Heart left ventricle (tissue), 16 donors: ENCODE measurements around the gene PRMT7. TPM values are rescaled to one million over a fixed set of nuclear protein-coding genes. Genes with fewer than 3 reads are reported as not detected.
A peak's percentile ranks its signal among the peaks of the same experiment; 100 is the strongest.

ENCODE experiments used
- ATAC-seq, 4 donors: fragments of 200-7000 bp; cut with Tn5 transposase; one replicate each; pipeline ENCODE4 v1.9.1; 2020 to 2022; ENCODE audit warnings: moderate library complexity in 4 of 4, mild to moderate bottlenecking in 3 of 4, moderate number of reproducible peaks in 1 of 4
- DNase-seq, 5 donors: peaks; one replicate each; pipeline ENCODE4 v3.0.0-alpha.2; 2020
- H3K27ac ChIP-seq, 12 donors: fragments of 200-600 bp; sonication (generic) in 4 of 12; one replicate each; pipeline versions ENCODE4 v1.5.0 to v1.8.0; 2016 to 2022; ENCODE audit warnings: mild to moderate bottlenecking in 2 of 12
- H3K27me3 ChIP-seq, 9 donors: fragments of 200-600 bp; sonication (generic) in 2 of 9; one replicate each; pipeline versions ENCODE4 v1.5.1 to v1.8.0; 2016 to 2022; ENCODE audit warnings: mild to moderate bottlenecking in 3 of 9
- H3K36me3 ChIP-seq, 9 donors: fragments of 200-600 bp; sonication (generic) in 2 of 9; one replicate each; pipeline versions ENCODE4 v1.5.0 to v1.8.0; 2018 to 2022; ENCODE audit warnings: mild to moderate bottlenecking in 2 of 9
- H3K4me1 ChIP-seq, 12 donors: fragments of 200-600 bp; sonication (generic) in 4 of 12; one replicate each; pipeline versions ENCODE4 v1.5.0 to v1.8.0; 2016 to 2022; ENCODE audit warnings: mild to moderate bottlenecking in 3 of 12
- H3K4me3 ChIP-seq, 12 donors: fragments of 200-600 bp; sonication (generic) in 4 of 12; one replicate each; pipeline versions ENCODE4 v1.5.0 to v1.8.0; 2017 to 2022; ENCODE audit warnings: mild to moderate bottlenecking in 9 of 12, moderate library complexity in 4 of 12
- H3K9me3 ChIP-seq, 12 donors: fragments of 200-600 bp; sonication (generic) in 4 of 12; one replicate each; pipeline versions ENCODE4 v1.5.0 to v1.8.0; 2016 to 2022; ENCODE audit warnings: mild to moderate bottlenecking in 1 of 12
- CTCF ChIP-seq, 12 donors: fragments of 200-600 bp; sonication (generic) in 4 of 12; IDR thresholded peaks; one replicate each; pipeline versions ENCODE4 v1.5.0 to v1.8.0; 2018 to 2022; ENCODE audit warnings: antibody characterized with exemption in 12 of 12, mild to moderate bottlenecking in 5 of 12
- POLR2A ChIP-seq, 2 donors: fragments of 450-650 bp; IDR thresholded peaks; one replicate each; pipeline ENCODE4 v1.6.1; 2017; ENCODE audit warnings: antibody characterized with exemption in 2 of 2, mild to moderate bottlenecking in 2 of 2, moderate library complexity in 2 of 2
- WGBS, 4 donors: extraction: QIAGEN DNeasy Blood & Tissue Kit in 2 of 4; methylation state at CpG; one replicate each; pipeline versions ENCODE4 v1.1.5 to v1.1.7; 2013 to 2018; 5-methylcytosine and 5-hydroxymethylcytosine counted together
- intact Hi-C, 10 donors: fragments of 100-400 bp; cut with DNase I; formaldehyde crosslinking; loops; one replicate each; pipeline versions ENCODE4 v1.11.1 to v1.14.2; 2022
- polyA plus RNA-seq, 2 donors: library from polyadenylated mRNA; stranded (reverse); fragments of 200-250 nt; gene quantifications; one replicate each; pipeline ENCODE4 v1.2.3, GENCODE V29; 2013
- total RNA-seq, 9 donors: library from RNA; depleted of rRNA in 2 of 9; stranded (reverse); fragments of >200 nt in 2 of 9; fragmentation: NEBNext Ultra II Directional in 3 of 9; extraction: Animal tissue kit (Norgen Biotek cat#: 25700) in 3 of 9; gene quantifications; one replicate each; pipeline versions ENCODE4 v1.1.0 to v1.2.4, GENCODE V29; 2016 to 2023
- donor health status: ischemic (EF 13 %, LVEDD 7.1; RV severe dilation, severe dysfunction).
- donor health status: healthy with polysubstance abuse.
- donor health status: DM: no; HTN: yes; CAD: no.
- donor health status: DM: no; HTN: no; CAD: no.
- donor health status: ischemic (EF 25% LVEDD 6.9; RV normal size, moderate dysfunction).
- donor health status: ischemic (EF 25% LVEDD 5.7; RV mildly dilated, moderate dysfunction).
- donor health status: healthy.
- donor health status: DM: yes; HTN: yes; CAD: no.
- donor health status: ischemic (EF 35%, LVEDD 5.7; RV mildly dilated, moderate dysfunction).
- donor health status: nonischemic (EF 11% LVEDD 7.7; RV severe dilation, severe dysfunction).
- donor health status: DM: yes; HTN: yes; CAD: no.
- donor health status: PGD.
- donor health status: ischemic (EF 29% LVEDD 5.4; RV normal size, mild dysfunction).
- donor health status: nonischemic (EF 23%, LVEDD 6.1; RV moderate dilation, normal function).

Gene PRMT7
- total and polyA plus RNA-seq, 11 donors = 21.0 to 37.4 (median 30.7) TPM

GRCh38 chr16:68359398-68360191 is 48.8 kb downstream of the PRMT7 start:
- 79 to 84% (median 80%) methylated on average over 16 to 23 of the region's 23 CpGs for WGBS, 4 donors
- no peaks in the 10 kb centered on the region for H3K27me3 ChIP-seq
- H3K36me3 ChIP-seq = peaks cover 0 to 55% (median 39%) of the 10 kb centered on the region in 9 donors
- H3K9me3 ChIP-seq = no peaks in the 10 kb centered on the region
- TF ChIP-seq CTCF (IDR thresholded peaks at IDR 0.05) (no peak), POLR2A (IDR thresholded peaks at IDR 0.05) (no peak)
- intact Hi-C loops = loop anchor here in 1 of 10 donors (10.0 kb wide), 1 partner anchor 155 kb away; no protein-coding TSS in a partner anchor
- ATAC-seq = no peak
- no peak overlapping the region for H3K27ac ChIP-seq
- peaks cover 0 to 22% (median 0%) of the 10 kb centered on the region in 12 donors for H3K4me1 ChIP-seq
- no peak for DNase-seq
- H3K4me3 ChIP-seq = no peak overlapping the region

- TF ChIP-seq CTCF (IDR thresholded peaks at IDR 0.05) = no peak
- TF ChIP-seq POLR2A (IDR thresholded peaks at IDR 0.05) = no peak
- H3K27ac ChIP-seq = no peak overlapping the region
- peaks cover 0 to 8% (median 0%) of the 10 kb centered on the region in 9 donors for H3K27me3 ChIP-seq
- H3K36me3 ChIP-seq = peaks cover 0 to 46% (median 34%) of the 10 kb centered on the region in 9 donors
- H3K9me3 ChIP-seq = no peaks in the 10 kb centered on the region
- 90 to 93% (median 92%) methylated on average over 18 of the region's 18 CpGs for WGBS, 4 donors
- H3K4me1 ChIP-seq = peaks cover 0 to 17% (median 0%) of the 10 kb centered on the region in 12 donors
- intact Hi-C loops = loop anchor here in 1 of 10 donors (10.0 kb wide), 1 partner anchor 154 kb away; no protein-coding TSS in a partner anchor
- ATAC-seq (no peak), DNase-seq (peak in 1 of 5 donors; percentile 37)
- H3K4me3 ChIP-seq = no peak overlapping the region
Observed at GRCh38 chr16:68360547-68360946, 49.7 kb downstream of the PRMT7 start.

GRCh38 chr16:68360956-68361355 is 50.1 kb downstream of the PRMT7 start:
- ATAC-seq = no peak
- H3K27me3 ChIP-seq = peaks cover 0 to 10% (median 0%) of the 10 kb centered on the region in 9 donors
- no peak for TF ChIP-seq CTCF (IDR thresholded peaks at IDR 0.05)
- TF ChIP-seq POLR2A (IDR thresholded peaks at IDR 0.05) = no peak
- H3K4me1 ChIP-seq = peaks cover 0 to 13% (median 0%) of the 10 kb centered on the region in 12 donors
- H3K36me3 ChIP-seq = peaks cover 0 to 42% (median 30%) of the 10 kb centered on the region in 9 donors
- intact Hi-C loops = loop anchor here in 1 of 10 donors (10.0 kb wide), 1 partner anchor 154 kb away; no protein-coding TSS in a partner anchor
- DNase-seq = peak in 1 of 5 donors; percentile 61
- no peak overlapping the region for H3K4me3 ChIP-seq
- 76 to 84% (median 77%) methylated on average over 14 of the region's 14 CpGs for WGBS, 4 donors
- H3K27ac ChIP-seq = no peak overlapping the region
- H3K9me3 ChIP-seq = no peaks in the 10 kb centered on the region

GRCh38 chr16:68361485-68361884 is 50.7 kb downstream of the PRMT7 start:
- ATAC-seq = peak in 2 of 4 donors; percentile 7
- intact Hi-C loops = loop anchor here in 1 of 10 donors (10.0 kb wide), 1 partner anchor 153 kb away; no protein-coding TSS in a partner anchor
- H3K9me3 ChIP-seq = no peaks in the 10 kb centered on the region
- no peak for DNase-seq
- no peak overlapping the region for H3K27ac ChIP-seq
- TF ChIP-seq POLR2A (IDR thresholded peaks at IDR 0.05) (no peak), CTCF (IDR thresholded peaks at IDR 0.05) (no peak)
- peaks cover 0 to 36% (median 24%) of the 10 kb centered on the region in 9 donors for H3K36me3 ChIP-seq
- H3K4me1 ChIP-seq = peaks cover 0 to 8% (median 0%) of the 10 kb centered on the region in 12 donors
- H3K27me3 ChIP-seq = peaks cover 0 to 10% (median 0%) of the 10 kb centered on the region in 9 donors
- H3K4me3 ChIP-seq = peak overlapping the region in 1 of 12 donors; percentile 19
- 65 to 81% (median 73%) methylated on average over 12 to 16 of the region's 16 CpGs for WGBS, 4 donors
